Dendritic cell treated with granulocyte-macrophage colony-stimulating factor and Interleukin-4, amounts not matched to agents 40 ng/mL and 50 ng/mL, for 4 days (primary cell): ENCODE results near the gene CUBN.

Source experiments
- H3K27ac Mint-ChIP-seq: one replicate; pipeline ENCODE4 v1.8.0; 2022; ENCODE audit warnings: mild to moderate bottlenecking, mixed read lengths
- H3K27me3 Mint-ChIP-seq: one replicate; pipeline ENCODE4 v1.8.0; 2022; ENCODE audit warnings: mild to moderate bottlenecking, mixed read lengths
- H3K36me3 Mint-ChIP-seq: one replicate; pipeline ENCODE4 v1.8.0; 2022; ENCODE audit warnings: low read depth, mixed read lengths
- H3K4me1 Mint-ChIP-seq: one replicate; pipeline ENCODE4 v1.8.0; 2022; ENCODE audit warnings: low read depth, mixed read lengths
- H3K4me3 Mint-ChIP-seq: one replicate; pipeline ENCODE4 v1.8.0; 2022; ENCODE audit warnings: mild to moderate bottlenecking, moderate library complexity, mixed read lengths
- H3K9me3 Mint-ChIP-seq: one replicate; pipeline ENCODE4 v1.8.0; 2022; ENCODE audit warnings: mixed read lengths
- intact Hi-C: fragments of 100-400 bp; cut with micrococcal nuclease; formaldehyde crosslinking; loops from one replicate; pipeline ENCODE4 v1.15.0; 2022

CUBN gene

GRCh38 chr10:16923726-16924125 lies 205.9 kb downstream of the CUBN start:
- no peaks in the 10 kb centered on the region for H3K9me3 Mint-ChIP-seq
- H3K27me3 Mint-ChIP-seq, result peaks cover 2% of the 10 kb centered on the region
- no peaks in the 10 kb centered on the region for H3K36me3 Mint-ChIP-seq
- H3K4me3 Mint-ChIP-seq, result no peak overlapping the region
- H3K27ac Mint-ChIP-seq, result no peak overlapping the region
- H3K4me1 Mint-ChIP-seq, result no peaks in the 10 kb centered on the region
- intact Hi-C loops, result no loop called here

DNA sequence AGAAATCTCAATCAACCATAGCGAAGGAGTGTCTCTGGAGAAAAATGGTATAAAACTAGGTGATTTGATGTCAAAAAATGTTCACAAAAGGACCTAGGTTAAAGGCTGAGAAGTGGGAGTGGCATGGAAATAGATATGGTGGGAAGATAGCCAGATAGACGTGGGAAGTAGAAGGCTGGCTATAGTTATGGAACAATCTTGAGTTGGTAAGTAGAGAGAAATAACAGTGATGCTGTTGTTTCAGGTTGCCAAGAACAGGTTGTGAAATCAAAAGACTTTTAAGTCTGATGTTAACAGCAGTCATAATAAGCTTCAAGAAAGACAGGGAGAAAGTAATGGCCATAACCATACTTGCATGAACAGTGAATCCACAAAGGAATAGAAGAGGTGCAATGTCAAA lies 206.3 kb downstream of the CUBN start:
- Mint-ChIP-seq H3K27ac (no peak overlapping the region), H3K9me3 (no peaks in the 10 kb centered on the region), H3K27me3 (peaks cover 2% of the 10 kb centered on the region), H3K4me3 (no peak overlapping the region), H3K4me1 (no peaks in the 10 kb centered on the region), H3K36me3 (no peaks in the 10 kb centered on the region)
- intact Hi-C loops, result no loop called here

DNA sequence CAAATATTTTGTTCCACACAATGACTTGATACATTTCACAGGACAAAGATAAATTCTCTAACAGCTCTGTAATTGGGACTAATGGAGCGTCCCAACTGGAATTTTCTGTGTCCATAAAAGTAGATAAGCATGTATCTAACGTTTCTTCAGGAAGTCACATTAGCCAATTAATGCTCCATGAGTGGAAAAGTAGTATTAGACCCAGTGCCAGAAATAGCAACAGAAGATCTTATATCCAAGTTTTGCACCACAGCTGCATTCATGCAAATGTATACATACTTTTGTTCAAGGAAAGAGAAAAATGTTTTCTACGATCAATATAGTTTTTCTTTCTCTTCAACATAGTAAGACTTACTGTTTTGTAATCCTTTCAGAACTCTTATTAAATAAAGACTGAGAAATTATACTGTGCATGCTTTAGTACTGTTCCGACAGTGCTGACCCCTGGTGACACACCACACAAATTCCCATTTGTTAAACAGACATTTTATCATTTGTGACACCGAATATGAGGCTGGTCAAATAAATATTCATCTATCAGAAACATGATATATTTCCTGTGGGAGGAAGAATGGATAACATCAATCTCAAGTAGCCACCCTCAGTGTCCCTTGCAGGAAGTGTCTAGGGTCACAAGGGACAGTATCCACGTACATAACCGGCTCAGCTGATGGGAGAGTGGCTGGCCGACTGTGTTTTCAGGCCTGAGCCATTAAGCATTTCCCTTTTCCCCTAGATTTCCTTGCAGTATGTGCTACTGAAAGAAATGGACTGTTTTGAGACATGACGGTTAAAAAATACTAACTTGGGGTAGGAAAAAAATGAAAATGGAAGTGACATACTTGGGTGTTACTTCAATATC lies 210.3 kb downstream of the CUBN start:
- no peaks in the 10 kb centered on the region for H3K9me3 Mint-ChIP-seq
- H3K4me1 Mint-ChIP-seq, result peaks cover 11% of the 10 kb centered on the region
- H3K36me3 Mint-ChIP-seq, result no peaks in the 10 kb centered on the region
- no peak overlapping the region for H3K4me3 Mint-ChIP-seq
- no peak overlapping the region for H3K27ac Mint-ChIP-seq
- H3K27me3 Mint-ChIP-seq, result no peaks in the 10 kb centered on the region
- intact Hi-C loops, result no loop called here

GRCh38 chr10:16916496-16916895 lies 213.1 kb downstream of the CUBN start:
- H3K36me3 Mint-ChIP-seq, result no peaks in the 10 kb centered on the region
- peaks cover 11% of the 10 kb centered on the region for H3K4me1 Mint-ChIP-seq

GRCh38 chr10:16915300-16915699 lies 214.3 kb downstream of the CUBN start:
- Mint-ChIP-seq H3K4me1 (peaks cover 22% of the 10 kb centered on the region), H3K27ac (peak overlapping the region; percentile 44), H3K36me3 (no peaks in the 10 kb centered on the region), H3K9me3 (peaks cover 3% of the 10 kb centered on the region), H3K4me3 (no peak overlapping the region), H3K27me3 (peaks cover 4% of the 10 kb centered on the region)
- intact Hi-C loops, result no loop called here

More at GRCh38 chr10:16916496-16916895, 213.1 kb downstream of the CUBN start:
- Mint-ChIP-seq H3K27me3 (peaks cover 4% of the 10 kb centered on the region), H3K4me3 (no peak overlapping the region), H3K27ac (no peak overlapping the region), H3K9me3 (no peaks in the 10 kb centered on the region)
- intact Hi-C loops, result no loop called here

DNA sequence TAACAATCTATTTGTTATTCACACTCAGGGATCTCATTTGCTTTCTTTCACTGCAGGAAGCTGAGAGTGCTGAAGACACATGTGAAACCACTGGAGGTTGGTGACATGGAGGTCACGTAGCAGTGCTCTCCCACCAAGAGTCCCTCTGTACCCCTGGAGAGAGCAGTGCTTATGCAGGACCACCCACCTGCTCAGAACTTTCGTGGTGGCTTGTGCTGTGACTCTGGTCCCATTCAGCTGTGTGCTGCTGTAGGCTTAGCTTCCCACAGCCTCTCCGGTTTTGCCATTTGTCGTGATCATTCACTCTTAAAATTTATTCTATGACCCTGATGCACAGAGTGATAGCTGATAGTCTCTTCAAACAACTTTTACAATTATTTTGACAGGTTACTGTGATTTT lies 216.3 kb downstream of the CUBN start:
- H3K9me3 Mint-ChIP-seq, result peaks cover 11% of the 10 kb centered on the region
- H3K27ac Mint-ChIP-seq, result no peak overlapping the region
- peaks cover 4% of the 10 kb centered on the region for H3K27me3 Mint-ChIP-seq
- H3K36me3 Mint-ChIP-seq, result no peaks in the 10 kb centered on the region
- intact Hi-C loops, result loop anchor here (5.0 kb wide), 1 partner anchor 109 kb away; no protein-coding TSS in a partner anchor
- peaks cover 29% of the 10 kb centered on the region for H3K4me1 Mint-ChIP-seq
- H3K4me3 Mint-ChIP-seq, result no peak overlapping the region

DNA sequence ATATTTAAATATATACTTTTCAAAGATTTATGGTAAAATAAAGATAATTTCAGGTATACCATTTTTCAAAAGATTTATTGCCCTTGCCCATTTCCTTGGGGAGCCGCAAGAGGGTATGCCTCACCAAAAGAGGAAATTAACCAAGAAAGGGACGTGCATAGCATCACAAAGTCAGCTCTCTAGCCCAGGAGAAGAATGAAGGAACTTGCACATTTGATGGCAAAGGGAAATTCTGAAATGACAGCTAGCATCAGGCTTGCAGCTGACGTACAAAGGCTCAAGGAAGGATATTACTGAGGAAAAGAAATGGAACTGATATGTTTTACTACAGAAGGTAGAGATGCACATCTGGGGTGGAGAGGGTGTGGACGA lies 218.8 kb downstream of the CUBN start:
- H3K27ac Mint-ChIP-seq, result peak overlapping the region; percentile 82
- no peak overlapping the region for H3K4me3 Mint-ChIP-seq
- no peaks in the 10 kb centered on the region for H3K36me3 Mint-ChIP-seq
- H3K4me1 Mint-ChIP-seq, result peaks cover 43% of the 10 kb centered on the region
- H3K9me3 Mint-ChIP-seq, result peaks cover 11% of the 10 kb centered on the region
- H3K27me3 Mint-ChIP-seq, result peaks cover 4% of the 10 kb centered on the region
- intact Hi-C loops, result loop anchor here (5.0 kb wide), 1 partner anchor 112 kb away; no protein-coding TSS in a partner anchor

DNA sequence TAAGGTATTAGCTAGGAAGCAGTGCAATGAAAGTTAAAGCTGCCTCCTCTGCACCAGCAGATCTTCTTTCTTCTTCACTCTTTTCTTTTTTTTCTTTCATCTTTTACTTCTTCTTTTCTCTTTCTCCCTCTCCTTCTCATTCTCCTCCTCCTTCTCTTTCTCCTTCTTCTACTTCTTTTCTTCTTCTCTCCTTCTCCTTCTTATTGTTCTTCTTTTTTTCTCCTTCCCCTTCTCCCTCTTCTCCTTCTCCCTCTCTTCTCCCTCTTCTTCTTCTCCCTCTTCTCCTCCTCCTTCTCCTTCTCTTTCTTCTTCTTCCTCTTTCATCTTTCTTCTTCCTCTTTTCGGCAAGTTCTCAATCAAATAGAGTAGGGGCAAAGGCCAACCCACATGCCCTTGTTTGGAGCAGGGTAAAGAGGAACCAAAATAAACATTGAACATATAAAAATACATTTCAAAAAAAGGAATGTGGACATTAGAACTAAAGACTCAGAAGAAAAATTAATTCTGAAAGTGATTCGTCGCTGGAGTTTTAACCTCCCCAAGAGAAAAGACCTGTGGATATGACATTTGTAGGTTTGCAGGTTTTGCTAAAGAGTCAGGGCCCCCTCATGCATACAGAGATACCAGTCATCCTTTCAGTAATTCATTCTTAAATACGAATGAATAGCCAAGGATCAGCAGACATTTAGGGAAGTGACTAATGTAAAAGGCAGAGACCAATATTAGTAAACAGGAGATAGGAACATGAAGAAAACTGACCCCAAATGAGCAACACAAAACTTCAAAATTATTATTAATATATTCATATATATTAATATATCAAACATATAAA lies 219.4 kb downstream of the CUBN start:
- Mint-ChIP-seq H3K4me3 (peak overlapping the region; percentile 38), H3K36me3 (no peaks in the 10 kb centered on the region), H3K27ac (peak overlapping the region; percentile 82), H3K9me3 (peaks cover 13% of the 10 kb centered on the region), H3K4me1 (peaks cover 43% of the 10 kb centered on the region), H3K27me3 (peaks cover 4% of the 10 kb centered on the region)
- intact Hi-C loops, result loop anchor here (5.0 kb wide), 1 partner anchor 112 kb away; no protein-coding TSS in a partner anchor

DNA sequence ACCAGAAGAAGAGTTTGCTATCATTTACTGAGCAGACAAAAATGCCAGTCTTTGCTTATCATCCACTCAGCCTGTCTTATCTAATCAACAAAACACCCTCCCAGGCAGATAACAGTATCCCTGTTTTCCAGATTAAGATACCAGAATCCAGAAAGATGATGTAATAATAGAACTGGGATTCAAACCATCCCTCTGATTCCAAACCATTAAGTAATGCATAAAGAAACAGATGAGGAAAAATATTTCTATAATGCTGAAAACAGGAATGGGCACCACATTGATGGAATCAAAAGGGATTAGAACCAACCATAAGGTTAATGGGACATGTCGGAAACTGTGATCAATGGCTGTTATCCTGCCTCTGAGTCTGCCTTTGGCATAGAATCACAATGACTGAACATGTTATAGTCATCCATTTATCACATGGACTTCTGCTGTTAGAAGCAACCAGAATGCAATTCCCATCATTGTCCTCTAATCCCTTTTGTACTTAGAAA lies 220.3 kb downstream of the CUBN start:
- H3K9me3 Mint-ChIP-seq, result peaks cover 20% of the 10 kb centered on the region
- intact Hi-C loops, result no loop called here
- peaks cover 4% of the 10 kb centered on the region for H3K27me3 Mint-ChIP-seq
- peak overlapping the region; percentile 82 for H3K27ac Mint-ChIP-seq
- peaks cover 43% of the 10 kb centered on the region for H3K4me1 Mint-ChIP-seq
- no peak overlapping the region for H3K4me3 Mint-ChIP-seq
- H3K36me3 Mint-ChIP-seq, result no peaks in the 10 kb centered on the region

DNA sequence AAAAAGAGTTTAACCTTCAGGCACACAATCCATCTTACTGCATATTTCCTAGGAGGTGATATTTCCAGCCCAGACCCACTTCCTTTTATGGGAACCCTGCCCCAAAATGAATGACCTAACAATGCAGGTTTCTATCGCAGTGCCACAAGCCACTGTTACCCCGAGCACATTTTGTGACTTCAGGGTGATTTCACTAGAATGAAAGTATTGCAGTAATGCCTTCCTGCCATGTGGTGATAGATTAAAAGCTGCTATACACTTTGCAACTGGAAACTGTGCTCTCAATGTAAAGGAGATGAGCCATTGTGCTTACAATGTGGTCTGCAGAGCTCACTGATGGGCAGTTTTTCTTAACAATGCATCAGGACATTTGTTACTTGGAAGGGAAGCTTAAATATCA lies 221.9 kb downstream of the CUBN start:
- Mint-ChIP-seq H3K27me3 (peaks cover 4% of the 10 kb centered on the region), H3K4me3 (no peak overlapping the region), H3K27ac (no peak overlapping the region)

DNA sequence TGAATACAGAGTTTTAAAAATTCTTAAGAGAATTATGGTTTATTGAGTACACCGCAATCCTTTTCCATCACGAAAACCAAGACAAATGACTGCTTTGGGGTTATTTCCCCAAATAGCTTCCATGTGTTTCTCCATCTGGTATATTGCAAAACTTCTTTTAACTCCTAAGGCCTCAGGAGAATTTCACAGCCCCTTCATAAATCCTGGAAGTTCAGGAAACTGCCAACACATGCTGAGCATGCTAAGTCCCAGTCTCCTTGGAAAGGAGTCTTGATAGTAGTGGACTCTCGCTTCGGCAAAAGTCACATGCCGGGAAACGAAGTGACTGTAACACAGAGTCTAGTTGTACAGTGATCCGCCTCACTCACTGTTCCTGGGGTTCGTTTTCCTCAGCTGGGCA lies 224.3 kb downstream of the CUBN start:
- Mint-ChIP-seq H3K36me3 (no peaks in the 10 kb centered on the region), H3K27ac (peak overlapping the region; percentile 3)
- intact Hi-C loops, result no loop called here

More for the DNA sequence above, 221.9 kb downstream of the CUBN start:
- intact Hi-C loops, result no loop called here
- Mint-ChIP-seq H3K9me3 (peaks cover 24% of the 10 kb centered on the region), H3K4me1 (peaks cover 43% of the 10 kb centered on the region), H3K36me3 (no peaks in the 10 kb centered on the region)

DNA sequence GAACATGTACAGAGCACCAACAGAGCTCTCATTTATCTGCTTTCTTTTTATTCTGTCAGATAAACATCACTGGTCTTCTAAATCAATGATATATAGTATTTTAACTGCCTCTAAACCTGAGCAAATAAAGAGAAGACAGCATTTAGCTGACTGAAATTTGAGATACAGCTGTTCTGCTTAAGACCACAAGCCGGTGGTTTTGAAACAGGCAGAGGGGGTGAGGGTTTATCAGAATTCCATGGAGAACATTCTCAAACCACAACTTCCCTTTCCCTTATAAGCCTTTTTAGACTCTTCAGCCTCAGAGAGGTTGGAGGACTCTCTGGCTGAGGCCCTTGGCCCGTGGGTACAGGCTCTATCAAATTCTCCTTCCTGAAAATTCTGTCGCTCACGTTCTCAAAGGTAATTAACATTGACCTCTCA lies 225.0 kb downstream of the CUBN start:
- Mint-ChIP-seq H3K36me3 (no peaks in the 10 kb centered on the region), H3K4me1 (peaks cover 26% of the 10 kb centered on the region), H3K4me3 (no peak overlapping the region), H3K27ac (no peak overlapping the region), H3K27me3 (no peaks in the 10 kb centered on the region), H3K9me3 (peaks cover 19% of the 10 kb centered on the region)
- intact Hi-C loops, result no loop called here

More for the DNA sequence above, 224.3 kb downstream of the CUBN start:
- H3K9me3 Mint-ChIP-seq, result peaks cover 26% of the 10 kb centered on the region
- no peak overlapping the region for H3K4me3 Mint-ChIP-seq
- H3K4me1 Mint-ChIP-seq, result peaks cover 32% of the 10 kb centered on the region
- H3K27me3 Mint-ChIP-seq, result no peaks in the 10 kb centered on the region

DNA sequence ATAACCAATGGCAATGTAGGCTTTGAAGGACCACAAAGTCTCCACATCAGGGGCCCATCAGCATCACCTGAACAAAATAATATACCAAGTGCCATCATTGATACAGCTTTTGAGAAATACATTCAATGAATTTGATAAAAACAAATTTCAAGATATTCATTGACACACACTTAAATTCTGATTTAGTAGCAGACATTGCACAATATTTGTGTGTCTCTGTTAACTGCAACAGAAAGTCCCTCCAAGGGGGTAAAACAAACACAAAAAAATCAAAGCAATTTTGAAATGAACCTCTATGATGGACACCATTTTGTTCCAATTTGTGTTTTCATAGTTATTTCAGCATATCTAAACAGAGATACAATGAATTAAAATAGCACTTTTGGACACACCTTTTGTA lies 225.6 kb downstream of the CUBN start:
- Mint-ChIP-seq H3K4me1 (peaks cover 25% of the 10 kb centered on the region), H3K4me3 (no peak overlapping the region), H3K9me3 (peaks cover 18% of the 10 kb centered on the region), H3K27me3 (no peaks in the 10 kb centered on the region), H3K36me3 (no peaks in the 10 kb centered on the region), H3K27ac (no peak overlapping the region)
- intact Hi-C loops, result no loop called here

DNA sequence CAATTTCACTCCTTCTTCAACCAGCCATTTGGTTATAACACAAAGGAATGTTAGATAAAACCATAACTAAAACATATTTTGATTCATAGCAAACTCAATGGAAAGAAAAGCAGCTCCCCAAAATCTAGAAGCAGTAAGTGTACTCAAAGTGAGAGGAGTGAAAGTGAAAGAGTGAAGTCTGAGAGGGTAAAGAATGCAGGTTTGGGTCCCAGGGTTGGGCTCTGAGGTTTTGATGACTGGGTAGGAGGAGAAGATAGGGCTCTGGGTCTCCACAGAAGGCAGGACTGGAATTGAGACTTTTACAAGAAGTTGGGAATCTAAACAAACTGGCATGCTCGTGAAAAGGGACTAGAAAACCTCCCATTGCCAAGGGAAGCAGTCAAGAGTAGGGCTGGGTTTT lies 227.0 kb downstream of the CUBN start:
- intact Hi-C loops, result no loop called here

More for the DNA sequence above, 227.0 kb downstream of the CUBN start:
- H3K4me1 Mint-ChIP-seq, result peaks cover 23% of the 10 kb centered on the region
- H3K27me3 Mint-ChIP-seq, result no peaks in the 10 kb centered on the region
- no peak overlapping the region for H3K4me3 Mint-ChIP-seq
- H3K27ac Mint-ChIP-seq, result no peak overlapping the region
- H3K9me3 Mint-ChIP-seq, result peaks cover 18% of the 10 kb centered on the region
- no peaks in the 10 kb centered on the region for H3K36me3 Mint-ChIP-seq
